NAMALWA (cell line): ENCODE data around the gene CALY.

Source experiments
- DNase-seq: peaks from one replicate; pipeline ENCODE4 v3.0.0-alpha.2; 2015; ENCODE audit warnings: low spot score

CALY gene

GRCh38 chr10:133366751-133367150 is 30.1 kb upstream of the CALY start:
- no peak for DNase-seq

GRCh38 chr10:133366130-133366478 is 29.4 kb upstream of the CALY start:
- no peak for DNase-seq

GRCh38 chr10:133365461-133366129 is 28.9 kb upstream of the CALY start:
- DNase-seq: no peak

GRCh38 chr10:133364645-133365431 is 28.1 kb upstream of the CALY start:
- DNase-seq: no peak

GRCh38 chr10:133362846-133363245 is 26.1 kb upstream of the CALY start:
- no peak for DNase-seq

- DNase-seq: no peak
These were observed 25.2 kb upstream of the CALY start for GRCh38 chr10:133361773-133362441.

GRCh38 chr10:133361227-133361626 is 24.5 kb upstream of the CALY start:
- no peak for DNase-seq

- DNase-seq: no peak
These were observed 23.4 kb upstream of the CALY start for GRCh38 chr10:133359972-133360610.

- DNase-seq: no peak
These were observed 22.9 kb upstream of the CALY start for GRCh38 chr10:133359554-133359971.

GRCh38 chr10:133358925-133359310 is 22.2 kb upstream of the CALY start:
- DNase-seq: no peak

- DNase-seq: no peak
These were observed 21.6 kb upstream of the CALY start for GRCh38 chr10:133358162-133358924.

- DNase-seq: peak; percentile 88
These were observed 20.8 kb upstream of the CALY start, which contains the start of gene FUOM for GRCh38 chr10:133357285-133358161. Gene FUOM (minus strand): TSS chr10:133358019. CDS start chr10:133358007, 12 bp downstream.

GRCh38 chr10:133356549-133357284 is 20.0 kb upstream of the CALY start:
- no peak for DNase-seq

- no peak for DNase-seq
These were observed 19.3 kb upstream of the CALY start for GRCh38 chr10:133355991-133356390.

- no peak for DNase-seq
These were observed 18.6 kb upstream of the CALY start for GRCh38 chr10:133355266-133355665.

- no peak for DNase-seq
These were observed 18.1 kb upstream of the CALY start for GRCh38 chr10:133354672-133355240.

- DNase-seq: no peak
These were observed 17.4 kb upstream of the CALY start for GRCh38 chr10:133353988-133354605.

GRCh38 chr10:133353202-133353959 is 16.7 kb upstream of the CALY start:
- DNase-seq: no peak
